Glutamatergic neuron (in vitro differentiated cells): ENCODE data around the gene MAN2A1. TPM values are rescaled to one million over a fixed set of nuclear protein-coding genes. Genes with fewer than 3 reads are reported as not detected.

Source experiments
- DNase-seq: peaks from one replicate; pipeline ENCODE4 v3.0.0; 2022
- H3K27ac Mint-ChIP-seq: one replicate; pipeline ENCODE4 v1.8.0; 2020; ENCODE audit warnings: mild to moderate bottlenecking, mixed read lengths, inconsistent platforms; ENCODE audit not compliant: unreplicated experiment
- H3K27me3 Mint-ChIP-seq: one replicate; pipeline ENCODE4 v1.8.0; 2020; ENCODE audit warnings: mild to moderate bottlenecking, moderate library complexity, mixed read lengths, inconsistent platforms; ENCODE audit not compliant: unreplicated experiment
- H3K36me3 Mint-ChIP-seq: one replicate; pipeline ENCODE4 v1.8.0; 2020; ENCODE audit warnings: mild to moderate bottlenecking, mixed read lengths, inconsistent platforms; ENCODE audit not compliant: unreplicated experiment
- H3K4me1 Mint-ChIP-seq: one replicate; pipeline ENCODE4 v1.8.0; 2020; ENCODE audit warnings: mild to moderate bottlenecking, low read depth, mixed read lengths, inconsistent platforms; ENCODE audit not compliant: unreplicated experiment
- H3K4me3 Mint-ChIP-seq: one replicate; pipeline ENCODE4 v1.8.0; 2020; ENCODE audit warnings: mild to moderate bottlenecking, mixed read lengths, inconsistent platforms; ENCODE audit not compliant: unreplicated experiment
- H3K9me3 Mint-ChIP-seq: one replicate; pipeline ENCODE4 v1.8.0; 2020; ENCODE audit warnings: mild to moderate bottlenecking, moderate library complexity, mixed read lengths, inconsistent platforms; ENCODE audit not compliant: unreplicated experiment
- total RNA-seq: library from RNA; stranded (reverse); fragmentation: NEBNext Ultra II Directional; extraction: Animal tissue kit (Norgen Biotek cat#: 25700); gene quantifications from one replicate; pipeline ENCODE4 v1.2.1, GENCODE V29; 2021; ENCODE audit not compliant: unreplicated experiment
- TF ChIP-seq, protein P1 (sequence below): fragments of 200-600 bp; sonication (generic); IDR thresholded peaks from one replicate; pipeline ENCODE4 v1.5.0; 2021; ENCODE audit not compliant: partially characterized antibody, unreplicated experiment

Gene MAN2A1
- total RNA-seq, 1 donor from 2014 or later: 90.8 TPM

DNA sequence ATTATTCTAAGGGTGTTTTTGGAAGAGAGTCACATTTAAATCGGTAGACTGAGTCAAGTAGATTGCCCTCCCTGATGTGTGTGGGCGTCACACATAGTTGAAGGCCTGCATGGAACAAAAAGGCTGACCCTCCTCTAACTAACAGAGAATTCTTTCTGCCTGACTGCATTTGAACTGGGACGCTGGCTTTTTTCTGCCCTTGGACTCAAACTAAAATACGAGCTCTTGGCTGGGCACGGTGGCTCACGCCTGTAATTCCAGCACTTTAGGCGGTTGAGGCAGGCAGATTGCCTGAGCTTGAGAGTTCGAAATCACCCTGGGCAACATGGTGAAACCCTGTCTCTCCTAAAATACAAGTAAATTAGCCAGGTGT is 209.4 kb downstream of the MAN2A1 start:
- H3K9me3 Mint-ChIP-seq: peaks cover under 1% of the 10 kb centered on the region
- no peaks in the 10 kb centered on the region for H3K4me1 Mint-ChIP-seq
- no peaks in the 10 kb centered on the region for H3K27me3 Mint-ChIP-seq
- TF ChIP-seq, protein P1, sequence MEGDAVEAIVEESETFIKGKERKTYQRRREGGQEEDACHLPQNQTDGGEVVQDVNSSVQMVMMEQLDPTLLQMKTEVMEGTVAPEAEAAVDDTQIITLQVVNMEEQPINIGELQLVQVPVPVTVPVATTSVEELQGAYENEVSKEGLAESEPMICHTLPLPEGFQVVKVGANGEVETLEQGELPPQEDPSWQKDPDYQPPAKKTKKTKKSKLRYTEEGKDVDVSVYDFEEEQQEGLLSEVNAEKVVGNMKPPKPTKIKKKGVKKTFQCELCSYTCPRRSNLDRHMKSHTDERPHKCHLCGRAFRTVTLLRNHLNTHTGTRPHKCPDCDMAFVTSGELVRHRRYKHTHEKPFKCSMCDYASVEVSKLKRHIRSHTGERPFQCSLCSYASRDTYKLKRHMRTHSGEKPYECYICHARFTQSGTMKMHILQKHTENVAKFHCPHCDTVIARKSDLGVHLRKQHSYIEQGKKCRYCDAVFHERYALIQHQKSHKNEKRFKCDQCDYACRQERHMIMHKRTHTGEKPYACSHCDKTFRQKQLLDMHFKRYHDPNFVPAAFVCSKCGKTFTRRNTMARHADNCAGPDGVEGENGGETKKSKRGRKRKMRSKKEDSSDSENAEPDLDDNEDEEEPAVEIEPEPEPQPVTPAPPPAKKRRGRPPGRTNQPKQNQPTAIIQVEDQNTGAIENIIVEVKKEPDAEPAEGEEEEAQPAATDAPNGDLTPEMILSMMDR: no peak
- no peak for DNase-seq
- H3K36me3 Mint-ChIP-seq: peaks cover 2% of the 10 kb centered on the region
- H3K4me3 Mint-ChIP-seq: no peak overlapping the region
- H3K27ac Mint-ChIP-seq: no peak overlapping the region

- DNase-seq: no peak
- TF ChIP-seq, protein P1: no peak
- no peaks in the 10 kb centered on the region for H3K27me3 Mint-ChIP-seq
- no peak overlapping the region for H3K27ac Mint-ChIP-seq
- no peaks in the 10 kb centered on the region for H3K4me1 Mint-ChIP-seq
- no peak overlapping the region for H3K4me3 Mint-ChIP-seq
- no peaks in the 10 kb centered on the region for H3K9me3 Mint-ChIP-seq
- no peaks in the 10 kb centered on the region for H3K36me3 Mint-ChIP-seq
Observed at GRCh38 chr5:109900461-109900860, 210.7 kb downstream of the MAN2A1 start.

DNA sequence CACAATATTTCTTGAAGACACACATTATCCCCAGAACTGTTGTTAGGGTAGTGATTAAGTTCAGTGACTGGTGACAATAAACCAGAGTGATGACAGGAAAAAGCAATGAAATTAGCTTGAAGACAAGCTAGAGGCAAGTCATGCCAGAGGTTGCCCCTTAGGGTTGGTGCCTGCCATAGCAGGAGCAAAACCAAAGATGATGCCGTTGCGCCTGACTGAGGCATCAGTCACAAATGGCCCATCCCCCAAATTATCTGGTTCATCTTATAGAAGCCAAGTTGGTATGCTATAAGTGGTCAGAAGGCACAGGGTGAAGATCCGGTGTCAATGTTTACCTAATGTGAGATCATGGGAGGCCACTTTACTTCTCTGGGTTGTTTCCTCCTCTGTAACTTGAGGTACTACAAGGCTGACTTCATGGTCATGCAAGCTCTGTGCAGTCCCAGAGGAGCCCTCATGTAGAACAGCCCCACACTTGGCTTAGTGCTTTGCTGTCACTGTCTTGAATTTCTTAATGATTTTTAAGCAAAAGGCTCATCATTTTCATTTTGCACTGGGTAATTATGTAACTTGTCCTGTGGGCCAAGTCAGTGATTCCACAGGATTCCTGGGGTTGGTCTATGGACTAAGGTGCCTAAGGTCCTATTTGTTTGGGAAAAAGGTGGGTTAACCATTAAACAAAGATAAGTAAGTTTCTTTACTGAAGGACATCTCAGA is 211.3 kb downstream of the MAN2A1 start:
- no peaks in the 10 kb centered on the region for H3K9me3 Mint-ChIP-seq
- no peaks in the 10 kb centered on the region for H3K4me1 Mint-ChIP-seq
- no peaks in the 10 kb centered on the region for H3K36me3 Mint-ChIP-seq
- DNase-seq: no peak
- TF ChIP-seq, protein P1: no peak
- no peaks in the 10 kb centered on the region for H3K27me3 Mint-ChIP-seq
- H3K4me3 Mint-ChIP-seq: no peak overlapping the region
- H3K27ac Mint-ChIP-seq: no peak overlapping the region

- DNase-seq: no peak
- TF ChIP-seq, protein P1: no peak
- H3K27ac Mint-ChIP-seq: no peak overlapping the region
- H3K27me3 Mint-ChIP-seq: no peaks in the 10 kb centered on the region
- H3K4me1 Mint-ChIP-seq: no peaks in the 10 kb centered on the region
- H3K4me3 Mint-ChIP-seq: no peak overlapping the region
- H3K9me3 Mint-ChIP-seq: no peaks in the 10 kb centered on the region
- no peaks in the 10 kb centered on the region for H3K36me3 Mint-ChIP-seq
Observed at GRCh38 chr5:109901628-109901981, 211.9 kb downstream of the MAN2A1 start.

DNA sequence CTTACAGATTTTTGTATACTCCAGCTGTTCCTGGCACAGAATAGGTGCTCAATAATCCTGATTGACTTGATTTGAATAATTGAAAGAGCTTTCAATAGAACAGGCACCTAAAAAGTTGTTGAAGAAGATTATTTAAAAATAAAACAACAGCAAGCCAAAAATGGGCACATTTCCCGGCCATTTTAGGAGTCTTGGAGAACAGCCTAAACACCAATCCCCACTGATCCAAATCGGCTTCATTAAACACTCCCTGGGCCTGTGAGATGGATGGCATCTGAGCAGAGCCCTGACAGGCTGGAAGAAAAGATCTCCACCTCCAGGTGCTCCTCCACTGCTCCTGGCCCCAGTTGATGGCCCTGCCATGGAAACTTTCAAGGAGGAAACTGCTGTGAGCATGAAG is 213.3 kb downstream of the MAN2A1 start:
- Mint-ChIP-seq H3K36me3 (no peaks in the 10 kb centered on the region), H3K4me3 (no peak overlapping the region), H3K27me3 (no peaks in the 10 kb centered on the region), H3K4me1 (peaks cover 9% of the 10 kb centered on the region), H3K27ac (no peak overlapping the region), H3K9me3 (no peaks in the 10 kb centered on the region)
- TF ChIP-seq, protein P1: no peak
- DNase-seq: no peak
